Stimulated activated CD4-positive, alpha-beta T cell treated with anti-CD3 and anti-CD28 coated beads, Interleukin-12 subunit alpha, Interleukin-12 subunit beta, amount 100 ng/mL, for 24 hours (primary cell): ENCODE results near the gene MAP3K5.

Experiments
- DNase-seq, 2 experiments: peaks; one replicate each; pipeline ENCODE4 v3.0.0-alpha.2; 2020; ENCODE audit warnings: low read depth in 2 of 2

The MAP3K5 gene

DNA sequence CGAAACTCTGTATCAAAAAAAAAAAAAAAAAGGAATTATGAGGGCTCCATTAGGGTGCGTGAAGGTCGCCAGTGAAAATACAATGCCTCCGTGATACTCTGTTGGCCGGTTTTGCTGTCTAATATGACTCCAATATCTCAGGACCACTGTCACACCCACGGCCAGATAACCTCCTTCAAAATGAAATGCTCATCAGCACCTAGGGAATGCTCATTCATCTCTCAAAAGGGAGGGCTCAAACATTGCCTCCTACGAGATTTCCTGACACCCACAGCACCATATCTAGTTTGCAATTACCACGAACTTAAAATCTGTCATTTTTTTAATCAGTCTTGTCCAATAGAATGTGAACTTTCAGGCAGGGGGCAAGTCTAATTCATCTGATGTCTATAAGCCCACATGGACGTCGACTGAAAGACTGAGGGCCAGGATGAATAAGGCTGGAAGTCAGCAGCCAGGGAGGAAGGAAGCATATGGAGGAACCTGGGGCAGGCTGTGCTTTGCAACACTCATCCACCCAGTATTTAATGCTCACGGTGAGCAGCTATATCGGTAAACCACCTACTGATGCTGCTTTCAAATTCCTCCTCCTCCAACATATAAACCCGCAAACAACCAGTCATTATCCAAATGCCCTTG is 42.8 kb downstream of the MAP3K5 start:
- no peak for DNase-seq

DNA sequence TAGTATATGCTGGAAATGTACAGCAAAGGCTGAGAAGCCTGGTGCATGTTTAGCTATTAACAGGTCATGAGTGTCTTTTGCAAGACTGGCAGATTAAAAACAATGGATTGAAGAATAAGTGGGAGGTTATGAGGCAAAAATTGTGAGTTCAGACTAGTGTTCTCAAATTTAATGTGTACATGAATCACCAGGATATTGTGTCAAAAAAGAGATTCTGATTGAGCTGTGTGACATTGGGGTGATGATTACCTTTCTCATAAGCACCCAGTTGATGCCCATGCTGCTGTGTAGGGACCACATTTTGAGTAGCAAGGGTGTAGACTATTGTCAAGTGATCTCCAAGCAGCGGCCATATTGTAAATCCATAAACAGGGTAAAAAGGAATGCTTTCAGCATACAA is 44.8 kb downstream of the MAP3K5 start:
- no peak for DNase-seq

- no peak for DNase-seq
Observed at GRCh38 chr6:136745300-136745699, 47.0 kb downstream of the MAP3K5 start.

DNA sequence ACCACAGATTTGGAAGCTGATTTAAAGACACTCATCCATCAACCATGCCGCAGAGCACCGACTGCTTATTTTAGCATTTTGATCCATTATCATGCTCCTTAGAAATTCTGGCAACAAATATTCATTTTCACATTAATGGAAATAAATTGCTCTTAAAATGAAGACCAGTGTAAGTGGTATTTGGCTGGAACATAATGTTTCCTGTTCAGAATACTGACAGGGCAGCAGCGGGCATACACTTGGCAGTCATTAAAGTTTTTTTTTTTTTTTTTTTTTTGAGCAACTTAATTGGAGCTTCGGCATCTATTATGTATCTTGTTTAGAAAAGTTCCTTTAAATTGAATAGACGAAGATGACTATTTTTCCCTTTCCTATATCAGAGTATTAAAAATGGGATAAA is 47.4 kb downstream of the MAP3K5 start:
- DNase-seq: no peak

DNA sequence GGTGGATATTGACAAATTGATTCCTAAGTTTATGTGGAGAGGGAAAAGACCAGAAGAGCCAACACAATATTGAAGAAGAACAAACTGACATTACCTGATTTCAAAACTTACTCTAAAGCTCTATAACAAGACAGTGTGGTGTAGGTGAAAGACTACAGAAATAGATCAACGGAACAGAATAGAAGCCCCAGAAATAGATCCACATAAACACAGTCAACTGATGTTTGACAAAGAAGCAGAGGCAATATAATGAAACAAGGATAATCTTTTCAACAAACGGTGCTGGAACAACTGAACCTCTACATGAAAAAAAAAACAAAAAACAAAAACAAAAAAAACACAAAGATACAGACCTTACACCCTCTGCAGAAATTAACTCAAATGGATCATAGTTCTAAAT is 50.2 kb downstream of the MAP3K5 start:
- DNase-seq: no peak

DNA sequence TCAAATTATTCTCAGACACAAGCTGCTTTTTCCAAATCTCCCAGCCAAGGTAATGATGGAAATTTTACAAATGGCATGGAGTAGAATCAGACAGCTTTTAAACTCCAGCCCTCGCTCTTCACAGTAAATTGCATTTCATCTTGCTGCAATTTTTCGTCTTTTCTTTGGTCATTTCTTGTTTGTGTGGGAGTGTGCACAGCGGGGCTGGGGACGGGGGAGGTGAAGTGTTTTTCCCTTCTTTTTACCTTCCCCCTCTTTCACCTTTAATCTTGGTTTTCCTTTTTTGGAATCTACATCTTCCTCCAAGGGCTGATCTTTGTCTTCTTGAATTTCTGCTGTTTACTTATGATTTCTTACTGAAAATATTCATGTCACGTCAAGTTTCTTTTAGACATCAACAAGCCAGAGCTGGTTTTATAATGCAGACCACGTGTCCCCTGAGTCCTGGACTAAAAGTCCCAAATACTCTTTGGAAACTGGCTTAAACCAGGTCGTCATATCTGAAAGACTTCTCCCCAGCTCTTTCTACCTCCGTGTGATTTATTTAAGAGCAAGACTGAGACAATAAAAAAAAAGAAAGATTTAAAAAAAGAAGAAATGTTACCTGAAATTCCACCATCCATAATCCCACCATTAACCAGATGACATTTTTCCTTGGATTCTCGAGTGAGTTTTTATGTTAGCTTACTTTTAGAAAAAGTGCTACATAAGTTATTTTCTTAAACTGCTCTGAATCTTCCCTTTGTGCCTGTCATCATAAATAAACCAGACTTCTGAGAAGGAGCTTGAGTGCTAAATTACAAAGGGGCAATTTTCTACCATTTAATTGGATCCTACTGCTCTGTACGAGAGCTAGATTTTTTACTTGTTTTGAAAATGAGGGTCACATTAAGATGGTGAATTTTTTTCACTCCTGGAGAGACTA is 52.0 kb downstream of the MAP3K5 start:
- DNase-seq: no peak

DNA sequence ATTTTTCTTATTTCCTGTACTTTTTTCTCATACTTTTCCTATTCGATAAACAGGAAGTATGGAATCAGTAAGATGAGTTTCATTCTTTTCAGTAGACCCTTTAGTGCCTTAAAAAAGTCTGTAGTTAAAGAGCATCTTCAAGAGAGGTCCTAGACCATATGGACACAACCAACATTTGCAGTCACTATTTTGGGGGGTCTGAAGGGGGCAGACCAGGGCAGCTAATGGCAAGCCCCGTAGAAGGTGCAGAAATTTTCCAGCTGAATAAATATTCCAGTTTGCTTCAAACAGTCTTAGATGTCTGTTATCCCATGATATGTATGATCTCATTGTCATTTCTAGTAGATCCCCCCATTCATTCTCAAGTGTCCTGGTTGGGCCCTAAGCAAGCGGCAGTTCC is 52.8 kb downstream of the MAP3K5 start:
- no peak for DNase-seq

- DNase-seq: no peak
Observed at GRCh38 chr6:136739071-136739470, 53.2 kb downstream of the MAP3K5 start.

DNA sequence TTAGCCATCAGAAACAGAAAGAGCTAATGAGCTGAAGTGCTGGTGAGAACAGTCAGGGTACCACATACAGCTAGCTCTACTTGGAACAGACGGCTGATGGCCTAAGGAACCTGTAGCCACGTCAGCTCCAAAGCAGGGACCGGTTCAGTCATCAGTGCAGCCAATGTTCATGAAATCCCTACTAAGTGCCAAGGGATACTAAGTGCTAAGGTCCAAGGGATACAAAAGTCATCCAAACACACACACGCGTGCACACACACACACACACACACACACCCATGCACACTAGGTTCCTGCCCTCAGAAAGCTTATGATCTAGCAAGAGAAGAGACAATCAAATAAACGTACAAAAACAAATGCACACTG is 53.6 kb downstream of the MAP3K5 start:
- DNase-seq: no peak

GRCh38 chr6:136737871-136738691 is 54.2 kb downstream of the MAP3K5 start:
- DNase-seq: no peak

DNA sequence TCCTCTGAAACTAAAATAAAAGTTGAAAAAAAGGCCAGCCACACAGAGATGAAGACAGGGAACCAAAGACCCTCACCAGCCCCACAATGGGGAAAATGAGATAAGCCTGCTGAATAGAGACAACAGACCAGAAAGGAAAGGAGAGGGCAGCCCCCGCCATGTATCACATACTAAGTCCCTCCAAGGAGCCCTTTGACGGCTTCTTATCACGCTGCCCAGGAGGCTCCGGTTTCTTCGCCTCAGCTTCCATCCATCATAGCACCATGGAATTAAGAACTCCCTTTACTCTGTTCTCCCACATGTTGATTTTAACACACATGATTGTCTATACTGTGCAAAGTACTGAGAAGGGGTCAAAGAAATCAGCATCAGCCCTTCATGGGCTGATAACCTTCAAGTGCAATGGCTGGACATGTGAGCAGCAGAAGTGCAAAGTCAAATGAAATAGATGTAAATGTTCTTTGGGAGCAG is 54.9 kb downstream of the MAP3K5 start:
- DNase-seq: no peak

GRCh38 chr6:136736281-136736960 is 55.9 kb downstream of the MAP3K5 start:
- no peak for DNase-seq

- DNase-seq: no peak
Observed at GRCh38 chr6:136734977-136735376, 57.3 kb downstream of the MAP3K5 start.

DNA sequence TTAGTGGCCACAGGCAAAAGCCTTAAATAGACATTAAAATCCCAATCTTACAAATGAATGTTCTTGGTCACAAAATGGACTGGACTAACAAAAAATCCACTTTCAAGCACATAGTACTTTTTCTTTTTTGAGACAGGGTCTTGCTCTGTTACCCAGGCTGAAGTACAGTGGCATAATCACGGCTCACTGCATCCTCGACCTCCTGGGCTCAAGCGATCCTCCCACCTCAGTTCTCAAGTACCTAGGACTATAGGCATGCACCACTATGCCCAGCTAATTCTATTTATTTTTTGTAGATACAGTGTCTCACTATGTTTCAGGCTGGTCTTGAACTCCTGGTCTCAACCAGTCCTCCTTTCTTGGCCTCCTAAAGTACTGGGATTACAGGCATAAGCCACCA is 59.4 kb downstream of the MAP3K5 start:
- DNase-seq: no peak

- DNase-seq: no peak
Observed at GRCh38 chr6:136729832-136730231, 62.4 kb downstream of the MAP3K5 start.

DNA sequence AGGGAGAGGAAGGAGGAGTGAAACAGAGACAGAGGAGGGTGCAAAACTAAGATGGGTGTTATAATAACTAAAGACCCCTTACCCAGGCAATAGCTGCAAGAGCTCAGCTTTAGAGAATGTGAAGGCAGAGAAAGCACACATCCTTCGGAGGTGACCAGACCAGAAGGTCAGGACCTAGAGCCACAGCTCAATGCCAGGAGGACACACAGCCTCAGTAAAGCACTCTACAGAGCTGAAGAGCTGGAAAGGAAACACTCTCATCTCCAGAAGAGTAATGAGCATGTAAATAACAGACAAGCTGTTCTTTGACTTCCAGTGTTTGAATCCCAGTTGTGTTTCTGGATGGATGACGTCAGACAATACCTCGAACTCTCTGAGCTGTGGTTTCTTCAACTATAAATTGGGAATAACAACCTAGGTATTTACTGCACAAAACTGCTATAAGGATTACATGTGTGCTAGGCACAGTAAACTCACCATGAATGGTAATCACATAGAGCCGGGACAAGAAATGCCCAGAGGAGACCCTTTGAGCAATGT is 63.2 kb downstream of the MAP3K5 start:
- no peak for DNase-seq

DNA sequence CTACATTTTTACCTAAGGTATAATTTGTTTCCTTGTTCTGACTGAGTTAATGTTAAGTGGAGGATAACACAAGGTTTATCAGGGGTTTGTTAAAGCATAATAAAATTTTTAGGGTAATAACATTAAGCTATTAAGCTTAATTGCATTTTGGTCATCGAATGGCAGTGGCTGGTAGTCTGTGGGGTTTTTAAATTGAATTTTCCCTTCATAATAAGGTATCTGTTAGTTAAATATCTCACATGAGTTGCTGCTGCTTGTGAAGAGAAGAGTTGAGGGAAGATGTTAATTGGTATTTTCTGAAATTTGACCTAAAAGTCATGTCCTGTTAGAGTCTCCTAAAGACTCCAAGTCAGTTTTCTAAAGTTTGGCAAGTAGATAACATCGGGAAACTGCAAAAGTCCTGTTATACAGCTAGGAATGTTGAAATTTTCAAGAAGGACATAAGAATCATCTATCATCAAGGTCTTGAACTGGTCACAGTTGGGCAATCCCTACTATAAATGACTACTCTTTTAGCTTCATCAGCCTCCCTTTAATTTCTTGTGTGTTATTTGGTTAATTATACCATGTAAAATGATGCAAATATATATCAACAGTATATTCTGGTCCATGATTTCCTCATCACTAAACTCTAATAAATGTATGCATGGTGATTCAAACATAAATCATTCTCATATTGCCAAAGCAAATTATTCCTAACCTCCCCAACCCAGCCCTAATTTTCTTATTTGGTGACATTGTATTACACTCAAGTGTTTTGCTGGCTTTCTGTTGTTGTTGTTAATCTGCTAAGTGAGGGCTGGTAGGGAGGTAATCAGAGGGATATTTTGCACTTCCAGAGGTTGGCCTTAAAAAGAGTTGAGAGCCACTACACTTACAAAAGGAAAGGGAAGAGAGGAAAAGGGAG is 64.0 kb downstream of the MAP3K5 start:
- no peak for DNase-seq

GRCh38 chr6:136726837-136727557 is 65.3 kb downstream of the MAP3K5 start:
- DNase-seq: no peak

DNA sequence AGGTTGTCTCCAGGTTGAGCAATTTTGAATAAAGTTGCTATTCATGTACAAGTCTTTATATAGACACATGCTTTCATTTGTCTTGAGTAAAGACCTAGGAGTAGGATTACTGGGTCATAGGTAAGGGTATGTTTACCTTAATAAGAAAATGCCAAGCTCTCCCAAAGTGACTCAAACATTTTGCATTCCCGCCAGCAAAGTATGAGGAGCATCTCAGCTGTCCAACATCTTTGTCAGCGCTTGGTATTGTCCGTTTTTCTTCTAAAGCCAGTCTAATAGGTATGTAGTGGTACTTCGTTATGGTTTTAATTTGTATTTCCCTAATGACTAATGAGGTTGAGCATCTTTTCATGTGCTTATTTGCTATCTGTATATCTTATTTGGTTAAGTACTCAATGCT is 67.2 kb downstream of the MAP3K5 start:
- no peak for DNase-seq

DNA sequence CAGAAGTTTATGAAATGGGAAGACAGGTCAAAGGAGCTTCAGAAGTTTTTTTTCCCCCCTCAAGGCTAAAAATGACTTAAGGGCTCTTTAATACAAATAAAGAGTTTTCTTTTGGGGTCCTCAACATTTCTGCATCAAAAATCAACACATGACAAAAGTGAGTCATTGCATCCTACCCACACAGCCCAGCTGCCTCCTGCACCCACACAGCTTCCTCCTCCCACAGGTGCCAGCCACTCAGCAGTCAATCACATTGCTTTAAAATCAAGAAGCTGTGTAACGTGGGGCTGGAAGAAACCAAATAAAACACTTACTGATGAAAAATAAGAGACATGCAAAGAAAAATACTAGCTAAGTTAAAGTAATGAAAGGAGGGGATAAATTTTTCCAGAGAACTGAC is 68.5 kb downstream of the MAP3K5 start:
- DNase-seq: no peak
